HG03342 (cell line): ENCODE results near the gene SNX15.
A peak's percentile ranks its signal among the peaks of the same experiment; 100 is the strongest.

Experiments used
- ATAC-seq: cut with Tn5 transposase; IDR thresholded peaks from one replicate; pipeline ENCODE4 v1.9.1; 2021; ENCODE audit warnings: mild to moderate bottlenecking, moderate library complexity; ENCODE audit not compliant: unreplicated experiment

The SNX15 gene

GRCh38 chr11:65078786-65079342 lies 51.6 kb downstream of the SNX15 start:
- ATAC-seq = no peak

- ATAC-seq = peak; percentile 18
Measured at GRCh38 chr11:65083134-65083833, 56.0 kb downstream of the SNX15 start.

GRCh38 chr11:65083834-65084597 lies 56.8 kb downstream of the SNX15 start, which contains the start of the genes CDCA5 and ZFPL1:
Gene CDCA5, minus strand, starts transcription at chr11:65084040. Its CDS starts 62 bp downstream, at chr11:65083978.
Gene ZFPL1, plus strand, starts transcription at chr11:65084222. Its CDS starts 477 bp downstream, at chr11:65084699.
- ATAC-seq = peak; percentile 78

GRCh38 chr11:65084598-65085375 lies 57.5 kb downstream of the SNX15 start:
- ATAC-seq = no peak

GRCh38 chr11:65085446-65085845 lies 58.2 kb downstream of the SNX15 start:
- no peak for ATAC-seq

- no peak for ATAC-seq
Measured at GRCh38 chr11:65086809-65087208, 59.6 kb downstream of the SNX15 start.

- no peak for ATAC-seq
Measured at GRCh38 chr11:65087216-65087615, 60.0 kb downstream of the SNX15 start.

GRCh38 chr11:65087827-65088226 lies 60.6 kb downstream of the SNX15 start:
- ATAC-seq = no peak

GRCh38 chr11:65089621-65090020 lies 62.4 kb downstream of the SNX15 start:
- ATAC-seq = no peak
